Body of pancreas (tissue), 4 donors: ENCODE measurements around the gene ASTN2. TPM values are rescaled to one million over a fixed set of nuclear protein-coding genes. Genes with fewer than 3 reads are reported as not detected.

Experiments used
- ATAC-seq: fragments of 150-250 bp; one replicate; pipeline ENCODE4 v1.9.1; 2016
- DNase-seq, 4 donors: peaks; one replicate each; pipeline ENCODE4 v3.0.0-alpha.2; 2019
- H3K27ac ChIP-seq, 4 donors: fragments of 200-600 bp; sonication (generic); 1 replicate in 3 of 4; 2 replicates in 1 of 4; pipeline versions ENCODE4 v1.5.1 to v1.6.1; 2016 to 2019; ENCODE audit warnings: mild to moderate bottlenecking in 1 of 4, mixed read lengths in 1 of 4, moderate library complexity in 1 of 4
- H3K27me3 ChIP-seq, 2 donors: fragments of 200-600 bp; sonication (generic); one replicate each; pipeline ENCODE4 v1.6.0; 2016; ENCODE audit warnings: mild to moderate bottlenecking in 1 of 2
- H3K36me3 ChIP-seq, 2 donors: fragments of 200-600 bp; sonication (generic); replicated peaks in 1 of 2; 2 replicates each; pipeline ENCODE4 v1.5.1; 2016; ENCODE audit warnings: low read depth in 2 of 2; ENCODE audit not compliant: insufficient read depth in 1 of 2
- H3K4me1 ChIP-seq: fragments of 200-600 bp; sonication (generic); one replicate; pipeline ENCODE4 v1.6.0; 2016
- H3K4me3 ChIP-seq, 2 donors: fragments of 200-600 bp; sonication (generic); 1 replicate in 1 of 2; 2 replicates in 1 of 2; pipeline ENCODE4 v1.5.1; 2016 to 2019
- H3K9me3 ChIP-seq, 3 donors: fragments of 200-600 bp; sonication (generic); 1 replicate in 2 of 3; 2 replicates in 1 of 3; pipeline ENCODE4 v1.5.1; 2016
- CTCF ChIP-seq, 7 experiments: fragments of 450-650 bp in 4 of 7; fragments of 200-600 bp in 3 of 7; sonication (generic) in 3 of 7; IDR thresholded peaks; one replicate each; pipeline ENCODE4 v1.5.1; 2016 to 2019; ENCODE audit warnings: antibody characterized with exemption in 7 of 7
- POLR2A ChIP-seq, 3 donors: fragments of 450-650 bp; IDR thresholded peaks; one replicate each; pipeline ENCODE4 v1.6.1; 2016; ENCODE audit warnings: antibody characterized with exemption in 3 of 3, mild to moderate bottlenecking in 2 of 3
- WGBS, 2 donors: methylation state at CpG; one replicate each; pipeline ENCODE4 v1.1.5; 2017; 5-methylcytosine and 5-hydroxymethylcytosine counted together
- intact Hi-C: fragments of 100-400 bp; cut with DNase I; formaldehyde crosslinking; loops from one replicate; pipeline ENCODE4 v1.15.1; 2023
- total RNA-seq, 2 donors: library from RNA; depleted of rRNA; stranded (reverse); fragments of >200 nt; gene quantifications; one replicate each; pipeline ENCODE4 v1.1.0, GENCODE V29; 2016

ASTN2 gene
- total RNA-seq, 2 donors from 2014 or later, result 8.2 to 9.6 TPM

- Histone ChIP-seq H3K9me3 (no peaks in the 10 kb centered on the region), H3K36me3 (no peaks in the 10 kb centered on the region)
- intact Hi-C loops, result no loop called here
Measured at GRCh38 chr9:117151716-117152115, 263.1 kb downstream of the ASTN2 start.

GRCh38 chr9:117149996-117150395, 264.9 kb downstream of the ASTN2 start:
- no peaks in the 10 kb centered on the region for H3K27me3 ChIP-seq
- intact Hi-C loops, result no loop called here
- WGBS, 2 donors, result 84 to 92% methylated on average over 4 of the region's 4 CpGs
- H3K27ac ChIP-seq, result no peak overlapping the region
- no peak overlapping the region for H3K4me3 ChIP-seq
- no peaks in the 10 kb centered on the region for H3K36me3 ChIP-seq
- no peak for DNase-seq
- ATAC-seq, result no peak
- no peak for TF ChIP-seq CTCF (IDR thresholded peaks at IDR 0.05)
- TF ChIP-seq POLR2A (IDR thresholded peaks at IDR 0.05), result no peak
- no peaks in the 10 kb centered on the region for H3K4me1 ChIP-seq
- H3K9me3 ChIP-seq, result no peaks in the 10 kb centered on the region

More at GRCh38 chr9:117151716-117152115, 263.1 kb downstream of the ASTN2 start:
- DNase-seq, result no peak
- Histone ChIP-seq H3K4me1 (no peaks in the 10 kb centered on the region), H3K27ac (no peak overlapping the region), H3K27me3 (no peaks in the 10 kb centered on the region), H3K4me3 (no peak overlapping the region)
- WGBS, 2 donors, result 75 to 89% methylated on average over 2 of the region's 2 CpGs
- TF ChIP-seq CTCF (IDR thresholded peaks at IDR 0.05), result no peak
- TF ChIP-seq POLR2A (IDR thresholded peaks at IDR 0.05), result no peak
- no peak for ATAC-seq

GRCh38 chr9:117145811-117146490, 268.9 kb downstream of the ASTN2 start:
- no peaks in the 10 kb centered on the region for H3K36me3 ChIP-seq
- TF ChIP-seq POLR2A (IDR thresholded peaks at IDR 0.05), result no peak
- TF ChIP-seq CTCF (IDR thresholded peaks at IDR 0.05), result no peak
- ATAC-seq, result no peak
- no peak for DNase-seq
- H3K27me3 ChIP-seq, result no peaks in the 10 kb centered on the region
- H3K27ac ChIP-seq, result no peak overlapping the region
- no peaks in the 10 kb centered on the region for H3K4me1 ChIP-seq
- intact Hi-C loops, result no loop called here
- H3K4me3 ChIP-seq, result no peak overlapping the region
- H3K9me3 ChIP-seq, result no peaks in the 10 kb centered on the region
- 79% methylated on average over 7 of the region's 7 CpGs for WGBS, 2 donors

- H3K36me3 ChIP-seq, result no peaks in the 10 kb centered on the region
- no peaks in the 10 kb centered on the region for H3K4me1 ChIP-seq
- H3K27me3 ChIP-seq, result no peaks in the 10 kb centered on the region
- ATAC-seq, result no peak
- intact Hi-C loops, result no loop called here
- DNase-seq, result no peak
- WGBS, 2 donors, result 79 to 86% methylated on average over 4 of the region's 4 CpGs
- no peak overlapping the region for H3K27ac ChIP-seq
- no peaks in the 10 kb centered on the region for H3K9me3 ChIP-seq
- no peak for TF ChIP-seq CTCF (IDR thresholded peaks at IDR 0.05)
- TF ChIP-seq POLR2A (IDR thresholded peaks at IDR 0.05), result no peak
- no peak overlapping the region for H3K4me3 ChIP-seq
Measured at GRCh38 chr9:117145081-117145480, 269.8 kb downstream of the ASTN2 start.

GRCh38 chr9:117138231-117138630, 276.6 kb downstream of the ASTN2 start:
- H3K36me3 ChIP-seq, result no peaks in the 10 kb centered on the region
- no peaks in the 10 kb centered on the region for H3K9me3 ChIP-seq
- no peaks in the 10 kb centered on the region for H3K27me3 ChIP-seq
- intact Hi-C loops, result no loop called here
- H3K4me1 ChIP-seq, result no peaks in the 10 kb centered on the region
- no peak for TF ChIP-seq CTCF (IDR thresholded peaks at IDR 0.05)
- no peak for TF ChIP-seq POLR2A (IDR thresholded peaks at IDR 0.05)
- H3K4me3 ChIP-seq, result no peak overlapping the region
- no peak for ATAC-seq
- no peak overlapping the region for H3K27ac ChIP-seq
- DNase-seq, result no peak
- WGBS, 2 donors, result 56 to 63% methylated on average over 5 of the region's 5 CpGs
